ENCODE data around the gene METRNL.

Gene METRNL

GRCh38 chr17:83074486-83075223, 4.8 kb upstream of the METRNL start:
- FAIRE-seq (no peak), DNase-seq (ENCODE audit: insufficient read length, low spot score) (no peak)
- TF ChIP-seq CTCF (IDR thresholded peaks at IDR 0.05; ENCODE audit: insufficient read depth, missing control alignments): no peak

GRCh38 chr17:83075270-83075880, 4.0 kb upstream of the METRNL start:
- FAIRE-seq (no peak), DNase-seq (ENCODE audit: insufficient read length, low spot score) (no peak)

GRCh38 chr17:83076938-83077337, 2.5 kb upstream of the METRNL start:
- FAIRE-seq (no peak), DNase-seq (ENCODE audit: insufficient read length, low spot score) (no peak)
- peak; percentile 8 for TF ChIP-seq CTCF (IDR thresholded peaks at IDR 0.05; ENCODE audit: insufficient read depth, missing control alignments)

More at GRCh38 chr17:83075270-83075880, 4.0 kb upstream of the METRNL start:
- no peak for TF ChIP-seq CTCF (IDR thresholded peaks at IDR 0.05; ENCODE audit: insufficient read depth, missing control alignments)

GRCh38 chr17:83077411-83077810, 2.0 kb upstream of the METRNL start:
- no peak for DNase-seq (ENCODE audit: insufficient read length, low spot score)
- no peak for TF ChIP-seq CTCF (IDR thresholded peaks at IDR 0.05; ENCODE audit: insufficient read depth, missing control alignments)
- FAIRE-seq: no peak

- no peak for DNase-seq (ENCODE audit: insufficient read length, low spot score)
- no peak for FAIRE-seq
- TF ChIP-seq CTCF (IDR thresholded peaks at IDR 0.05; ENCODE audit: insufficient read depth, missing control alignments): no peak
Measured at GRCh38 chr17:83077939-83078338, 1.5 kb upstream of the METRNL start.

- TF ChIP-seq CTCF (IDR thresholded peaks at IDR 0.05; ENCODE audit: insufficient read depth, missing control alignments): no peak
- DNase-seq (ENCODE audit: insufficient read length, low spot score) (no peak), FAIRE-seq (no peak)
Measured at GRCh38 chr17:83078378-83079351, 744 bp upstream of the METRNL start.

Data from D721Med (cell line).